Mammary epithelial cell (primary cell): ENCODE measurements around the gene SLC6A5.

ENCODE experiments used
- CTCF ChIP-seq, 2 donors: IDR thresholded peaks in 1 of 2; conservative IDR thresholded peaks in 1 of 2; 2 replicates each; pipeline ENCODE4 v1.5.1; 2011 to 2012; ENCODE audit warnings: inconsistent platforms in 2 of 2, low read length in 2 of 2, mild to moderate bottlenecking in 2 of 2, control low read depth in 1 of 2, low read depth in 1 of 2; ENCODE audit not compliant: insufficient read depth in 1 of 2; ENCODE audit errors: extremely low read depth in 1 of 2
- EZH2 ChIP-seq: IDR thresholded peaks from 2 replicates; pipeline ENCODE4 v1.6.1; 2012; ENCODE audit warnings: low read length, inconsistent platforms, borderline replicate concordance

DNA sequence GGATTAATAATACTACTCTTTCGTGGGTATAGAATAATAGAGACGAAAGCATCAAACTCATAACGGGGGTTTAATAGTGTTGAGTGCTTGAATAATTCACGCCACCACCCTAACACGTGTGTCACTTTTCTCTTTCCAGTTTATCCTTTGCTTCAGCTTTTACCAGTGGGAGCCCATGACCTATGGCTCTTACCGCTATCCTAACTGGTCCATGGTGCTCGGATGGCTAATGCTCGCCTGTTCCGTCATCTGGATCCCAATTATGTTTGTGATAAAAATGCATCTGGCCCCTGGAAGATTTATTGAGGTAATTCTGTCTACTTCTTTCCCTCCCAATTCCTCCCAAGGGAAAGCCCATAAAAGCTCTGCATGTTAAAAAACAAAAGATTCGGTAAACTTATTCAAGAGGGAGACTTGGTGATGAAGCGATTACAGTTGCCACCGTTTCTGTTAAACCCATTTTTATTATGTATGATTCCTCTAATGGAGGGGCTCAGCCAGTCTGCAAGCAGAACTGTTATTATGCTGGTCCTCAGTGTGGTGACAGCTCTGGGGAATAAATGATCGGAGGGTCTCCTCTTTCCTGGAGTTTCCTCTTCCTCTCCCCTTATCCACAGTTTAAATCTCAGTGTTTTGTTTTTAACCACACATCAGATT is 52.9 kb downstream of the SLC6A5 start:
- TF ChIP-seq CTCF (conservative IDR thresholded peaks at IDR 0.05 in 1 of 2, IDR thresholded peaks at IDR 0.05 in 1 of 2; ENCODE audit: extremely low read depth in 1 of 2, insufficient read depth in 1 of 2, low read depth in 1 of 2, low read length in 2 of 2) (no peak), EZH2 (no peak)
